Panc1 (cell line): ENCODE measurements around the gene PPP3R2. TPM values are rescaled to one million over a fixed set of nuclear protein-coding genes. Genes with fewer than 3 reads are reported as not detected.

Experiments
- ATAC-seq: fragments of 200-7000 bp; cut with Tn5 transposase; 2 replicates; pipeline ENCODE4 v1.9.1; 2020; ENCODE audit warnings: mild to moderate bottlenecking, moderate library complexity
- BruUV-seq: library from RNA; stranded (reverse); fragments of 400-500 nt; replicated peaks from 2 replicates; lab custom pipeline; 2021; lab: Mats Ljungman, UMichigan
- CTCF ChIA-PET: fragments of 300-600 bp; sonication (Branson Sonifier 250); formaldehyde crosslinking; loops from one replicate; lab custom pipeline; 2022; ENCODE audit warnings: antibody characterized with exemption; lab: Charles Lee
- POLR2A ChIA-PET: fragments of 300-600 bp; sonication (Branson Sonifier 250); formaldehyde crosslinking; loops from one replicate; lab custom pipeline; 2022; ENCODE audit warnings: antibody characterized with exemption; lab: Charles Lee
- DNase-seq: peaks from one replicate; pipeline ENCODE4 v3.0.0-alpha.2; 2010; ENCODE audit warnings: low read depth, low spot score
- H3K27ac ChIP-seq: 2 replicates; pipeline ENCODE4 v1.5.1; 2011; ENCODE audit warnings: mild to moderate bottlenecking, low read length, inconsistent platforms
- H3K27me3 ChIP-seq: fragments of 200-500 bp; sonication (Bioruptor generic); 2 replicates; pipeline ENCODE4 v1.6.0; 2014; ENCODE audit warnings: low read length, inconsistent platforms; ENCODE audit not compliant: control insufficient read depth, insufficient read depth
- H3K36me3 ChIP-seq: fragments of 200-500 bp; sonication (Bioruptor generic); 2 replicates; pipeline ENCODE4 v1.5.1; 2014; ENCODE audit warnings: inconsistent platforms, mild to moderate bottlenecking, low read length, moderate library complexity; ENCODE audit not compliant: control insufficient read depth, insufficient read depth
- H3K4me1 ChIP-seq: 2 replicates; pipeline ENCODE4 v1.5.1; 2011; ENCODE audit warnings: inconsistent platforms, mild to moderate bottlenecking, low read length, moderate library complexity; ENCODE audit not compliant: control insufficient read depth, insufficient read depth
- H3K4me3 ChIP-seq, 2 experiments: 2 replicates each; pipeline ENCODE4 v1.5.1; 2011 to 2012; ENCODE audit warnings: low read depth in 2 of 2, low read length in 2 of 2, mild to moderate bottlenecking in 2 of 2, inconsistent platforms in 1 of 2, moderate library complexity in 1 of 2
- H3K9me3 ChIP-seq: fragments of 200-500 bp; sonication (Bioruptor generic); 2 replicates; pipeline ENCODE4 v1.5.1; 2014; ENCODE audit warnings: low read depth, mild to moderate bottlenecking, inconsistent platforms, low read length, moderate library complexity; ENCODE audit not compliant: control insufficient read depth, insufficient read depth
- POLR2AphosphoS5 ChIP-seq: IDR thresholded peaks from 2 replicates; pipeline ENCODE4 v1.6.1; 2012; ENCODE audit warnings: mild to moderate bottlenecking, low read depth, low read length, moderate library complexity
- SIN3A ChIP-seq: IDR thresholded peaks from 2 replicates; pipeline ENCODE4 v1.6.1; 2012; ENCODE audit warnings: low read depth, mild to moderate bottlenecking, low read length, moderate library complexity, borderline replicate concordance; ENCODE audit not compliant: insufficient read depth
- TCF7L2 ChIP-seq: IDR thresholded peaks from 2 replicates; pipeline ENCODE4 v1.6.1; 2011; ENCODE audit warnings: mild to moderate bottlenecking, low read depth, low read length, inconsistent platforms
- in situ Hi-C: cut with HindIII; loops from 2 replicates; pipeline ENCODE4 v1.10.0; 2016; ENCODE audit warnings: low sequenced_read_pairs, low pct_unique_long_range_greater_than_20kb
- intact Hi-C: fragments of 100-400 bp; cut with micrococcal nuclease; formaldehyde crosslinking; loops from one replicate; pipeline ENCODE4 v1.10.0; 2022; ENCODE audit not compliant: unreplicated experiment
- total RNA-seq: library from RNA; stranded (reverse); gene quantifications from one replicate; pipeline ENCODE4 v1.2.1, GENCODE V29; 2021; ENCODE audit not compliant: unreplicated experiment
- TF ChIP-seq, protein P1 (sequence below): fragments of 450-650 bp; IDR thresholded peaks from 2 replicates; pipeline ENCODE4 v1.5.1; 2017; ENCODE audit warnings: mild to moderate bottlenecking
- TF ChIP-seq, protein P2 (sequence below), 2 experiments: IDR thresholded peaks; 2 replicates each; pipeline ENCODE4 v1.6.1; 2011 to 2012; ENCODE audit warnings: low read depth in 2 of 2, control low read depth in 1 of 2, low read length in 1 of 2, mild to moderate bottlenecking in 1 of 2, moderate library complexity in 1 of 2; ENCODE audit not compliant: insufficient read depth in 1 of 2

Gene PPP3R2
- total RNA-seq, 1 experiment from 2014 or later, result not detected

DNA sequence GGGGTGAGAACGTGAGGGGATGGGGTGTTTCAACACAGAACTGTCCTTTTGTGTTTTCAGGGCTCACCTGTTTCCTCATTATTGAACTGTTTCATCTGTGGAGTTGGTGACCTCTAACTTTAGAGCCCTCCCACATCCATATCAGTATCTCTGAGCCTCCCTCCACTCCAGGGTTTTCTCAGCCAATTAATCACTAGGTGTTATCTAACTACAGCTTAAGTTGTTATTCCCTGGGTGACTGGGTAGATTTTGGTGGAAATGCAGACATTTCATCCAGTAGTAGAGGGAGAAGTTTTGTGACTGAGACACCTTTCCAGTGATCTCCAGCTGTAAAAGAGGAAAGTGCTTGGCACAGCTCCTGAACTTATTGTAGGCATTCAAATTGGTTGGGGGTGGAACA lies 23.7 kb downstream of the PPP3R2 start:
- H3K4me1 ChIP-seq, result no peaks in the 10 kb centered on the region
- H3K9me3 ChIP-seq, result no peaks in the 10 kb centered on the region
- DNase-seq, result no peak
- H3K36me3 ChIP-seq, result no peaks in the 10 kb centered on the region; the same call in 1 of the 2 replicates
- no TSS peak for BruUV-seq
- TF ChIP-seq, protein P1, sequence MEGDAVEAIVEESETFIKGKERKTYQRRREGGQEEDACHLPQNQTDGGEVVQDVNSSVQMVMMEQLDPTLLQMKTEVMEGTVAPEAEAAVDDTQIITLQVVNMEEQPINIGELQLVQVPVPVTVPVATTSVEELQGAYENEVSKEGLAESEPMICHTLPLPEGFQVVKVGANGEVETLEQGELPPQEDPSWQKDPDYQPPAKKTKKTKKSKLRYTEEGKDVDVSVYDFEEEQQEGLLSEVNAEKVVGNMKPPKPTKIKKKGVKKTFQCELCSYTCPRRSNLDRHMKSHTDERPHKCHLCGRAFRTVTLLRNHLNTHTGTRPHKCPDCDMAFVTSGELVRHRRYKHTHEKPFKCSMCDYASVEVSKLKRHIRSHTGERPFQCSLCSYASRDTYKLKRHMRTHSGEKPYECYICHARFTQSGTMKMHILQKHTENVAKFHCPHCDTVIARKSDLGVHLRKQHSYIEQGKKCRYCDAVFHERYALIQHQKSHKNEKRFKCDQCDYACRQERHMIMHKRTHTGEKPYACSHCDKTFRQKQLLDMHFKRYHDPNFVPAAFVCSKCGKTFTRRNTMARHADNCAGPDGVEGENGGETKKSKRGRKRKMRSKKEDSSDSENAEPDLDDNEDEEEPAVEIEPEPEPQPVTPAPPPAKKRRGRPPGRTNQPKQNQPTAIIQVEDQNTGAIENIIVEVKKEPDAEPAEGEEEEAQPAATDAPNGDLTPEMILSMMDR, result no peak
- TF ChIP-seq TCF7L2 (no peak), POLR2AphosphoS5 (no peak), SIN3A (no peak)
- TF ChIP-seq, protein P2, sequence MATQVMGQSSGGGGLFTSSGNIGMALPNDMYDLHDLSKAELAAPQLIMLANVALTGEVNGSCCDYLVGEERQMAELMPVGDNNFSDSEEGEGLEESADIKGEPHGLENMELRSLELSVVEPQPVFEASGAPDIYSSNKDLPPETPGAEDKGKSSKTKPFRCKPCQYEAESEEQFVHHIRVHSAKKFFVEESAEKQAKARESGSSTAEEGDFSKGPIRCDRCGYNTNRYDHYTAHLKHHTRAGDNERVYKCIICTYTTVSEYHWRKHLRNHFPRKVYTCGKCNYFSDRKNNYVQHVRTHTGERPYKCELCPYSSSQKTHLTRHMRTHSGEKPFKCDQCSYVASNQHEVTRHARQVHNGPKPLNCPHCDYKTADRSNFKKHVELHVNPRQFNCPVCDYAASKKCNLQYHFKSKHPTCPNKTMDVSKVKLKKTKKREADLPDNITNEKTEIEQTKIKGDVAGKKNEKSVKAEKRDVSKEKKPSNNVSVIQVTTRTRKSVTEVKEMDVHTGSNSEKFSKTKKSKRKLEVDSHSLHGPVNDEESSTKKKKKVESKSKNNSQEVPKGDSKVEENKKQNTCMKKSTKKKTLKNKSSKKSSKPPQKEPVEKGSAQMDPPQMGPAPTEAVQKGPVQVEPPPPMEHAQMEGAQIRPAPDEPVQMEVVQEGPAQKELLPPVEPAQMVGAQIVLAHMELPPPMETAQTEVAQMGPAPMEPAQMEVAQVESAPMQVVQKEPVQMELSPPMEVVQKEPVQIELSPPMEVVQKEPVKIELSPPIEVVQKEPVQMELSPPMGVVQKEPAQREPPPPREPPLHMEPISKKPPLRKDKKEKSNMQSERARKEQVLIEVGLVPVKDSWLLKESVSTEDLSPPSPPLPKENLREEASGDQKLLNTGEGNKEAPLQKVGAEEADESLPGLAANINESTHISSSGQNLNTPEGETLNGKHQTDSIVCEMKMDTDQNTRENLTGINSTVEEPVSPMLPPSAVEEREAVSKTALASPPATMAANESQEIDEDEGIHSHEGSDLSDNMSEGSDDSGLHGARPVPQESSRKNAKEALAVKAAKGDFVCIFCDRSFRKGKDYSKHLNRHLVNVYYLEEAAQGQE (IDR thresholded peaks at IDR 0.05; ENCODE audit: insufficient read depth in 1 of 2, low read depth in 2 of 2, low read length in 1 of 2), result no peak
- H3K4me3 ChIP-seq, result no peak overlapping the region
- ChIA-PET CTCF (no interaction called here), POLR2A (no interaction called here)
- ATAC-seq, result no peak
- no peak overlapping the region for H3K27ac ChIP-seq
- in situ Hi-C loops (no loop called here), intact Hi-C loops (no loop called here)
- no peaks in the 10 kb centered on the region for H3K27me3 ChIP-seq

DNA sequence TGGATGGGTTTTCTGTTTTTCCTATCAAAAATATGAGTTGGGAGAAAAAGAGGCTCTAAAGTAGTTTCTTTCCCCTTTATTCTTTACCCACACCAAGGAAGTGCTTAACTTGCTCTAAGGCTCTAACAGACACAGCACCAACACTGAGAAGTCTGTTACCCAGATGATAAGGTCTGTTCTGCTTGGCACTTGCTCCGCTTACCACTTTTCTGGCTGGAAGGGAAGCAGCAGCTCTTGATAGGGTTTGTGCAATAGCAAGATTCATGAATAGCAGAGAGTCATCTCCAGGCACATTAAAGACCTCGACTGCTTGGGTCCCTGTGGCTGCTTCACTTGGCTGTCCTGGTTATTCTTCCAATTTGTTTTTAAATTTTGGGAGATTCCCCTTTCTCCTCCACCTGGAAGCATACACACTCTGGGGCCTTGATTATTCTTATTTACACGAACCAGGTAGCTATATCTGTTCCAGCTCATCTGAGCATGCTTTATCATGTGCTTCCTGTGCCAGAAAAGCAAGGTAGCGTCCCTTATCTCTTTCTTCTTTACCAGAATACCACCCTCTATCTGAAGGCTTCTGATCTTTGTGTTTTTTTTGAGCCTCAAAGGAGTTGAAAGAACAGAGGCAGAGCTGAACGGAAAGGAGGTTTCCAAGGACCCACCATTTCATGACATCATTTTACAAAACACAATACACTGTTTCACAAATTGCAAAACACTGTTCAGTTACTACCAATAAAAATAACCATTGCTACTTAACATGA lies 24.8 kb downstream of the PPP3R2 start:
- in situ Hi-C loops (no loop called here), intact Hi-C loops (no loop called here)
- CTCF ChIA-PET, result no interaction called here
- POLR2A ChIA-PET, result no interaction called here
- Histone ChIP-seq H3K4me1 (no peaks in the 10 kb centered on the region), H3K27me3 (no peaks in the 10 kb centered on the region), H3K27ac (no peak overlapping the region), H3K4me3 (no peak overlapping the region), H3K9me3 (no peaks in the 10 kb centered on the region), H3K36me3 (no peaks in the 10 kb centered on the region; the same call in 1 of the 2 replicates)
- DNase-seq, result no peak
- TF ChIP-seq, protein P2 (IDR thresholded peaks at IDR 0.05; ENCODE audit: insufficient read depth in 1 of 2, low read depth in 2 of 2, low read length in 1 of 2), result no peak
- TF ChIP-seq POLR2AphosphoS5, result no peak
- no peak for TF ChIP-seq SIN3A
- TF ChIP-seq TCF7L2, result no peak
- TF ChIP-seq, protein P1, result no peak
- no TSS peak for BruUV-seq
- no peak for ATAC-seq
